ENCODE results near the gene NRXN2.

NRXN2 gene

GRCh38 chr11:64765291-64765850, 42.4 kb upstream of the NRXN2 start:
- Histone ChIP-seq H3K27me3 (ENCODE audit: control insufficient read depth, insufficient read depth, low read length, poor library complexity, severe bottlenecking) (no peaks in the 10 kb centered on the region), H3K9me3 (ENCODE audit: control insufficient read depth, low read length) (no peaks in the 10 kb centered on the region), H3K36me3 (ENCODE audit: control insufficient read depth, insufficient read depth, low read length) (peaks cover 52% of the 10 kb centered on the region), H3K4me1 (ENCODE audit: control insufficient read depth, insufficient read depth, low read length) (peaks cover 51% of the 10 kb centered on the region), H3K4me3 (ENCODE audit: insufficient read depth, low read depth, low read length) (no peak overlapping the region), H3K27ac (ENCODE audit: insufficient read depth, low read depth, low read length, poor library complexity, severe bottlenecking) (no peak overlapping the region)
- WGBS, 2 experiments, result 92 to 93% methylated on average over 27 of the region's 30 CpGs

- Histone ChIP-seq H3K27me3 (ENCODE audit: control insufficient read depth, insufficient read depth, low read length, poor library complexity, severe bottlenecking) (no peaks in the 10 kb centered on the region), H3K9me3 (ENCODE audit: control insufficient read depth, low read length) (no peaks in the 10 kb centered on the region), H3K4me3 (ENCODE audit: insufficient read depth, low read depth, low read length) (no peak overlapping the region), H3K36me3 (ENCODE audit: control insufficient read depth, insufficient read depth, low read length) (peaks cover 45% of the 10 kb centered on the region), H3K4me1 (ENCODE audit: control insufficient read depth, insufficient read depth, low read length) (peaks cover 57% of the 10 kb centered on the region), H3K27ac (ENCODE audit: insufficient read depth, low read depth, low read length, poor library complexity, severe bottlenecking) (no peak overlapping the region)
- 94 to 96% methylated on average over 7 to 8 of the region's 8 CpGs for WGBS, 2 experiments
These were observed 41.8 kb upstream of the NRXN2 start for GRCh38 chr11:64764753-64765152.

GRCh38 chr11:64764040-64764611, 41.1 kb upstream of the NRXN2 start:
- Histone ChIP-seq H3K9me3 (ENCODE audit: control insufficient read depth, low read length) (no peaks in the 10 kb centered on the region), H3K27ac (ENCODE audit: insufficient read depth, low read depth, low read length, poor library complexity, severe bottlenecking) (peak overlapping the region; percentile 78), H3K4me1 (ENCODE audit: control insufficient read depth, insufficient read depth, low read length) (peaks cover 64% of the 10 kb centered on the region), H3K4me3 (ENCODE audit: insufficient read depth, low read depth, low read length) (no peak overlapping the region), H3K27me3 (ENCODE audit: control insufficient read depth, insufficient read depth, low read length, poor library complexity, severe bottlenecking) (no peaks in the 10 kb centered on the region), H3K36me3 (ENCODE audit: control insufficient read depth, insufficient read depth, low read length) (peaks cover 39% of the 10 kb centered on the region)
- WGBS, 2 experiments, result 56 to 62% methylated on average over 9 to 11 of the region's 11 CpGs

GRCh38 chr11:64763526-64764039, 40.6 kb upstream of the NRXN2 start:
- peaks cover 34% of the 10 kb centered on the region for H3K36me3 ChIP-seq (ENCODE audit: control insufficient read depth, insufficient read depth, low read length)
- WGBS, 2 experiments, result 50 to 53% methylated on average over 6 of the region's 6 CpGs
- peak overlapping the region; percentile 78 for H3K27ac ChIP-seq (ENCODE audit: insufficient read depth, low read depth, low read length, poor library complexity, severe bottlenecking)
- H3K9me3 ChIP-seq (ENCODE audit: control insufficient read depth, low read length), result no peaks in the 10 kb centered on the region
- no peaks in the 10 kb centered on the region for H3K27me3 ChIP-seq (ENCODE audit: control insufficient read depth, insufficient read depth, low read length, poor library complexity, severe bottlenecking)
- peaks cover 66% of the 10 kb centered on the region for H3K4me1 ChIP-seq (ENCODE audit: control insufficient read depth, insufficient read depth, low read length)
- no peak overlapping the region for H3K4me3 ChIP-seq (ENCODE audit: insufficient read depth, low read depth, low read length)

- H3K4me1 ChIP-seq (ENCODE audit: control insufficient read depth, insufficient read depth, low read length), result peaks cover 66% of the 10 kb centered on the region
- H3K9me3 ChIP-seq (ENCODE audit: control insufficient read depth, low read length), result no peaks in the 10 kb centered on the region
- H3K36me3 ChIP-seq (ENCODE audit: control insufficient read depth, insufficient read depth, low read length), result peaks cover 27% of the 10 kb centered on the region
- H3K4me3 ChIP-seq (ENCODE audit: insufficient read depth, low read depth, low read length), result no peak overlapping the region
- no peaks in the 10 kb centered on the region for H3K27me3 ChIP-seq (ENCODE audit: control insufficient read depth, insufficient read depth, low read length, poor library complexity, severe bottlenecking)
- peak overlapping the region; percentile 78 for H3K27ac ChIP-seq (ENCODE audit: insufficient read depth, low read depth, low read length, poor library complexity, severe bottlenecking)
- 29 to 32% methylated on average over 11 to 13 of the region's 13 CpGs for WGBS, 2 experiments
These were observed 39.9 kb upstream of the NRXN2 start for GRCh38 chr11:64762674-64763525.

GRCh38 chr11:64762277-64762673, 39.3 kb upstream of the NRXN2 start:
- no peaks in the 10 kb centered on the region for H3K9me3 ChIP-seq (ENCODE audit: control insufficient read depth, low read length)
- H3K36me3 ChIP-seq (ENCODE audit: control insufficient read depth, insufficient read depth, low read length), result peaks cover 21% of the 10 kb centered on the region
- no peak overlapping the region for H3K4me3 ChIP-seq (ENCODE audit: insufficient read depth, low read depth, low read length)
- 71 to 80% methylated on average over 5 of the region's 5 CpGs for WGBS, 2 experiments
- H3K27ac ChIP-seq (ENCODE audit: insufficient read depth, low read depth, low read length, poor library complexity, severe bottlenecking), result no peak overlapping the region
- H3K27me3 ChIP-seq (ENCODE audit: control insufficient read depth, insufficient read depth, low read length, poor library complexity, severe bottlenecking), result no peaks in the 10 kb centered on the region
- H3K4me1 ChIP-seq (ENCODE audit: control insufficient read depth, insufficient read depth, low read length), result peaks cover 64% of the 10 kb centered on the region

- Histone ChIP-seq H3K27ac (ENCODE audit: insufficient read depth, low read depth, low read length, poor library complexity, severe bottlenecking) (peak overlapping the region; percentile 6), H3K4me1 (ENCODE audit: control insufficient read depth, insufficient read depth, low read length) (peaks cover 58% of the 10 kb centered on the region), H3K9me3 (ENCODE audit: control insufficient read depth, low read length) (no peaks in the 10 kb centered on the region), H3K4me3 (ENCODE audit: insufficient read depth, low read depth, low read length) (no peak overlapping the region), H3K27me3 (ENCODE audit: control insufficient read depth, insufficient read depth, low read length, poor library complexity, severe bottlenecking) (no peaks in the 10 kb centered on the region), H3K36me3 (ENCODE audit: control insufficient read depth, insufficient read depth, low read length) (peaks cover 11% of the 10 kb centered on the region)
- WGBS, 2 experiments, result 61 to 70% methylated on average over 7 of the region's 7 CpGs
These were observed 37.9 kb upstream of the NRXN2 start for GRCh38 chr11:64760759-64761420.

GRCh38 chr11:64759722-64760719, 37.0 kb upstream of the NRXN2 start, which contains the start of gene PYGM:
Gene PYGM, minus strand, starts transcription at chr11:64759974. Its CDS starts 76 bp downstream, at chr11:64759898.
- Histone ChIP-seq H3K4me3 (ENCODE audit: insufficient read depth, low read depth, low read length) (no peak within 1 kb of the TSS), H3K36me3 (ENCODE audit: control insufficient read depth, insufficient read depth, low read length) (peaks cover 4% of the 10 kb centered on the region), H3K27me3 (ENCODE audit: control insufficient read depth, insufficient read depth, low read length, poor library complexity, severe bottlenecking) (no peaks in the 10 kb centered on the region), H3K9me3 (ENCODE audit: control insufficient read depth, low read length) (no peaks in the 10 kb centered on the region), H3K27ac (ENCODE audit: insufficient read depth, low read depth, low read length, poor library complexity, severe bottlenecking) (peak within 1 kb of the TSS; percentile 71), H3K4me1 (ENCODE audit: control insufficient read depth, insufficient read depth, low read length) (peaks cover 58% of the 10 kb centered on the region)
- WGBS, 2 experiments, result 28 to 31% methylated on average over 24 of the region's 24 CpGs

- no peaks in the 10 kb centered on the region for H3K27me3 ChIP-seq (ENCODE audit: control insufficient read depth, insufficient read depth, low read length, poor library complexity, severe bottlenecking)
- 80 to 81% methylated on average over 21 of the region's 21 CpGs for WGBS, 2 experiments
- no peak overlapping the region for H3K4me3 ChIP-seq (ENCODE audit: insufficient read depth, low read depth, low read length)
- no peaks in the 10 kb centered on the region for H3K36me3 ChIP-seq (ENCODE audit: control insufficient read depth, insufficient read depth, low read length)
- no peak overlapping the region for H3K27ac ChIP-seq (ENCODE audit: insufficient read depth, low read depth, low read length, poor library complexity, severe bottlenecking)
- H3K9me3 ChIP-seq (ENCODE audit: control insufficient read depth, low read length), result no peaks in the 10 kb centered on the region
- H3K4me1 ChIP-seq (ENCODE audit: control insufficient read depth, insufficient read depth, low read length), result peaks cover 57% of the 10 kb centered on the region
These were observed 36.2 kb upstream of the NRXN2 start for GRCh38 chr11:64759131-64759721.
